ENCODE results near the gene KCNJ1. TPM values are rescaled to one million over a fixed set of nuclear protein-coding genes. Genes with fewer than 3 reads are reported as not detected.
A peak's percentile ranks its signal among the peaks of the same experiment; 100 is the strongest.

The KCNJ1 gene
- total RNA-seq, 1 donor from 2014 or later: not detected

DNA sequence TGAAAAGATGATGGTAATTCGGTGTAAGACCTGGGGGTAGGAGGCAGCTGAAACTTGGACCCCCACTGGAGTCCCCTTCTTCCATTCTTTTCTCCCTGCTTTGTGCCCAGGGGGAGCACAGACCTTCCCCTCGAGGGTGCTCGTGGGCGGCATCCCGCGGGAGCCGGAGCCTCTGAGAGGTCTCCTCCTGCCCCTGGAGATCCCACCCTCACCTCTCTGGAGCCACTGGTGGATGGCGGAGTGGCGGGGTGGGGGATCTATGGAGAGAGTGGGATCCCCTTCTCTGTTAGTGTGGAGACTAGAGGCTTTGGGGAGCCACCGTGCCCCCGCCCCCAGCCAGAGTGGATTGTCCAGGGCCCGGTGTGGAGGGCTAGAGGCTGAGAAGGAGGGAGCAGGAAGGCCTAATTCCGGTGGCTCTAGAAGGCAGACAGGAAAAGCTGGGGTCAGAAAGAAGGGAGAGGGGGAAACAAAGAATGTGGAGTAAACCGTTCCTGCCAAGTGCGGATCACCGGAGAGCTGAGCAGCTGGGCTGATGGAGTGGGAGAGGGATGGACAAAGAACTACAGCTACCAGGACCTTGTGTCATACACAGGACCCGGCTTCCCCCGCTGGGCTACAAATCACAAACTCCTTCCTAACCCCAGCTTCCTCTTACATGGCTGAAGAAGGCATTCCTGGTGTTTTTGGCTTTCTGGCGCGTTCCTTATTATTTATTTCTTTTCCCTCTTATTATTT, 41.9 kb downstream of the KCNJ1 start:
- TF ChIP-seq, protein P1, sequence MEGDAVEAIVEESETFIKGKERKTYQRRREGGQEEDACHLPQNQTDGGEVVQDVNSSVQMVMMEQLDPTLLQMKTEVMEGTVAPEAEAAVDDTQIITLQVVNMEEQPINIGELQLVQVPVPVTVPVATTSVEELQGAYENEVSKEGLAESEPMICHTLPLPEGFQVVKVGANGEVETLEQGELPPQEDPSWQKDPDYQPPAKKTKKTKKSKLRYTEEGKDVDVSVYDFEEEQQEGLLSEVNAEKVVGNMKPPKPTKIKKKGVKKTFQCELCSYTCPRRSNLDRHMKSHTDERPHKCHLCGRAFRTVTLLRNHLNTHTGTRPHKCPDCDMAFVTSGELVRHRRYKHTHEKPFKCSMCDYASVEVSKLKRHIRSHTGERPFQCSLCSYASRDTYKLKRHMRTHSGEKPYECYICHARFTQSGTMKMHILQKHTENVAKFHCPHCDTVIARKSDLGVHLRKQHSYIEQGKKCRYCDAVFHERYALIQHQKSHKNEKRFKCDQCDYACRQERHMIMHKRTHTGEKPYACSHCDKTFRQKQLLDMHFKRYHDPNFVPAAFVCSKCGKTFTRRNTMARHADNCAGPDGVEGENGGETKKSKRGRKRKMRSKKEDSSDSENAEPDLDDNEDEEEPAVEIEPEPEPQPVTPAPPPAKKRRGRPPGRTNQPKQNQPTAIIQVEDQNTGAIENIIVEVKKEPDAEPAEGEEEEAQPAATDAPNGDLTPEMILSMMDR (IDR thresholded peaks at IDR 0.05; ENCODE audit: borderline replicate concordance): no peak
- Histone ChIP-seq H3K4me3 (no peak overlapping the region), H3K27me3 (ENCODE audit: low read depth) (peaks cover 5% of the 10 kb centered on the region), H3K36me3 (no peaks in the 10 kb centered on the region), H3K4me1 (peaks cover 20% of the 10 kb centered on the region), H3K9me3 (replicated peaks) (no peaks in the 10 kb centered on the region), H3K27ac (replicated peaks) (no peak overlapping the region)
- intact Hi-C loops (cut with micrococcal nuclease): no loop called here
- DNase-seq: no peak

DNA sequence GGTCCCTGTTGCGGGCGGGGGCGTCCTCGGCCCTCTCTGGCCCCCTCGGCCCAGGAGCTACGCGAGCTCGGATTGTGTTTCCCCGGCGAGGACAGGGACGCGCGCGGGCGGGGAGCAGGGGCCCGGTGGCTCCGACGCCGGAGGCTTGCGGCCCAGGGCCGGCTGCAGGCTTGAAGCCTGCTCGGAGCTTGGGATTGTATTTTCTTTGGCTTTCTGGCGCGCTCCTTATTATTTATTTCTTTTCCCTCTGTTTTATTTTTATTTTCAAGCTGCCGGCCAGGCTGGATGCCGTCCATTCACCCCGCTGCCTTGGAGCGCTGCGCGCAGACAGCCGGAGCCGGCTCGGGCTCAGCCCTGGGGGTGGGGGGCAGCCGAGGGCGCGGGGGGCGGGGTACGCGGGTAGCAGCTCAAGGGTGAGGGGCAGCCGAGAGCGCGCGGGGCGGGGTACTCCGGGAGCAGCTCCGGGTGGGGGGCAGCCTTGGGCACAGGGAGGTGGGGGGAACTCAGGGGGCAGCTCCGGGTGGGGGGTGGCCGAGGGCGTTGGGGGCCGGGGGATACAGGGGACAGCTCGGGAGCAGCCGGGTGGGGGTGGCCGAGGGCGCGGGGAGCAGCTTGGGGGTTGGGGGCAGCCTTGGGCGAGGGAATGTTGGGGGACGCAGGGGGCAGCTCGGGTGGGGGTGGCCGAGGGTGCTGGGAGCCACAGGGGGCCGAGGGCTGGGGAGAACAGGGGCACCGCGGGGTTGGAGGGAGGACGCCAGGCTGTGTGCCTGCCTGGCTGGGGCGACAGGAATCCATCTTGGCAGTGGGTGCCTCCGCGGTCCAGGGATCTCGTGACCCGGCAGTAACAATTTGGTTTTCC, 42.7 kb downstream of the KCNJ1 start:
- peak overlapping the region; percentile 59 for H3K27ac ChIP-seq (replicated peaks)

DNA sequence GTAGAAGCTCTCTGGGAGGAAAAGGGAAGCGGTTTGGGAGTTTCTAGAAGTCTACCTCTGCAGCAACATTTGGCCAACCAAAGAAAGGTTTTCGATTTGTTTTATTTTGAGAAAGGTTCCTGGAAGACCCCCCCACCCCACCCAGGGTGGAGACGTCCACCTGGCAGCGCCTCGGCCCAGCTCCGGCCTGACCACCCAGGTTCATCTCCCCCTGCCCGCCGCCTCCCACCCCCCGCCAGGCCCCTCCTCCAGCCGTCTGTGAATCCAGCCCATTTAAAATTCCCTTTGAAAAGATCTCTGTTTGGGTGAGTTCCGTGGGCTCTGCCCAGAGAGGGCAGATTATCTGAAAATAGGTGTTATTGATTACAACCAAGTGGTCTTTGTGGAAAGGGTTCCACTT, 43.3 kb downstream of the KCNJ1 start:
- TF ChIP-seq, protein P1 (IDR thresholded peaks at IDR 0.05; ENCODE audit: borderline replicate concordance): no peak
- Histone ChIP-seq H3K36me3 (no peaks in the 10 kb centered on the region), H3K4me3 (peak overlapping the region; percentile 48), H3K4me1 (peaks cover 11% of the 10 kb centered on the region), H3K27ac (replicated peaks) (peak overlapping the region; percentile 59), H3K27me3 (ENCODE audit: low read depth) (peaks cover 10% of the 10 kb centered on the region), H3K9me3 (replicated peaks) (no peaks in the 10 kb centered on the region)
- intact Hi-C loops (cut with micrococcal nuclease): no loop called here
- DNase-seq: no peak

More for the DNA sequence above, 42.7 kb downstream of the KCNJ1 start:
- Histone ChIP-seq H3K9me3 (replicated peaks) (no peaks in the 10 kb centered on the region), H3K27me3 (ENCODE audit: low read depth) (peaks cover 5% of the 10 kb centered on the region), H3K36me3 (no peaks in the 10 kb centered on the region), H3K4me3 (peak overlapping the region; percentile 48), H3K4me1 (peaks cover 12% of the 10 kb centered on the region)
- TF ChIP-seq, protein P1 (IDR thresholded peaks at IDR 0.05; ENCODE audit: borderline replicate concordance): no peak
- DNase-seq: no peak
- intact Hi-C loops (cut with micrococcal nuclease): no loop called here

DNA sequence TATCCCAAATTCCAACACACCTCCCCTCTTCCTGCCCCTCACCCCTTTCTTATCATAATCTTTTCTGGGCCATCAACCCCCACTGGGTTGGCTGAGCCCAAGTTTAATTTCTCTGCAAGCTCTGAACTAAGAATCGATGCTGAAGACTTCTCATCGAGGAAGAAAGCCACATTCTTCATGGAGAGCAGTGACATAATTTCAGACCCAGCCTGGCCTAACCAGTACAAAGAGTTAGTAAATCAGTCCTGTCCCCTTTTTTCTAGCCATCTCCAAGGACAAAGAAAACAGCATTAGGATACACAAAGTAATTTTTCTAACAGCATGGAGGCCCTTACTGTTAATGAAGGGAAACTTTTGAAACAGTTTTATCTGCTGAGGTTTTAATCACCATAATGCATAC, 45.0 kb downstream of the KCNJ1 start:
- TF ChIP-seq, protein P1 (IDR thresholded peaks at IDR 0.05; ENCODE audit: borderline replicate concordance): no peak
- H3K4me3 ChIP-seq: no peak overlapping the region
- no peaks in the 10 kb centered on the region for H3K9me3 ChIP-seq (replicated peaks)
- H3K27ac ChIP-seq (replicated peaks): no peak overlapping the region
- peaks cover 10% of the 10 kb centered on the region for H3K27me3 ChIP-seq (ENCODE audit: low read depth)
- DNase-seq: no peak
- H3K36me3 ChIP-seq: no peaks in the 10 kb centered on the region
- intact Hi-C loops (cut with micrococcal nuclease): no loop called here
- H3K4me1 ChIP-seq: peaks cover 11% of the 10 kb centered on the region

DNA sequence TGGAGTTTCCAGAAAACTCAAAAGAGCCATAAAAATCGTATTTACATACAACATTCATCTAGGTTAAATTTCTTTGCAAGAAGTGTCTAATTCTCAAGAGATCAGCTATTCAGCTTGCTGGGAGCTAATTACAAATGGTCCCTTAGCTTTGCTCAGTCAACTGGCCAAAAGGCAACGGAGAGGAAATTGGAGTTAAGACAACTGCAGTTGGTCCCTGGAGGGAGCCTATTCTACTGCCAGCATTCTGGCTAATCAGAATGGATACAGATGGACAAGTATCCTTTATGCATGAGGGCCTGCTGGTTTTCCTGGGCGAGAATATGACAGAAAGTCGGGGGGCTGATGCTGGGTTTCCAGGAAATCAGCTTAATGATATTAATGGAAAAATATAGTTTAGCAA, 45.5 kb downstream of the KCNJ1 start:
- Histone ChIP-seq H3K9me3 (replicated peaks) (no peaks in the 10 kb centered on the region), H3K27ac (replicated peaks) (no peak overlapping the region), H3K4me3 (no peak overlapping the region), H3K27me3 (ENCODE audit: low read depth) (peaks cover 10% of the 10 kb centered on the region), H3K4me1 (peaks cover 11% of the 10 kb centered on the region), H3K36me3 (no peaks in the 10 kb centered on the region)
- intact Hi-C loops (cut with micrococcal nuclease): no loop called here
- TF ChIP-seq, protein P1 (IDR thresholded peaks at IDR 0.05; ENCODE audit: borderline replicate concordance): no peak
- DNase-seq: no peak
